ENCODE results near the gene CTXND2. TPM values are rescaled to one million over a fixed set of nuclear protein-coding genes. Genes with fewer than 3 reads are reported as not detected.
"Not testable (repeated sequence)": the region's sequence is repeated elsewhere in the genome, so short reads cannot be mapped to it uniquely, and the experiment has no call there.

CTXND2 gene
- total and polyA plus RNA-seq, 2 of the 13 experiments (the other 11 are each of a cell fraction or from before 2014, with no cell fraction given), result not detected

GRCh38 chr1:150928775-150929174 is 41.8 kb downstream of the CTXND2 start:
- DNase-seq (ENCODE audit: low spot score); H3K27ac ChIP-seq (ENCODE audit: extremely low read length, insufficient read depth, low read length); ATAC-seq; FAIRE-seq; H3K4me3 ChIP-seq (replicated peaks in 1 of 3; ENCODE audit: insufficient read depth in 1 of 3, low read depth in 2 of 3, low read length in 3 of 3); H4K20me1 ChIP-seq (ENCODE audit: insufficient read depth, low read length); H3K27me3 ChIP-seq (ENCODE audit: control insufficient read depth in 1 of 2, insufficient read depth in 2 of 2, low read length in 2 of 2); H2AFZ ChIP-seq (ENCODE audit: low read length); in situ Hi-C loops (cut with HindIII; ENCODE audit: extremely low pct_ligation_motif_present, low pct_unique_long_range_greater_than_20kb); H3K4me2 ChIP-seq (ENCODE audit: low read depth, low read length); CTCF ChIA-PET (ENCODE audit: low intra/inter-chr PET ratio, low total read pairs); BruUV-seq (replicated peaks); H3K9ac ChIP-seq (ENCODE audit: insufficient read depth, low read depth, low read length); H3K9me3 ChIP-seq (ENCODE audit: low read length): not testable (repeated sequence)
- 97% methylated on average over 6 of the region's 6 CpGs for WGBS (ENCODE audit: low lambda C conversion rate)
- Histone ChIP-seq H3K79me2 (ENCODE audit: insufficient read depth, low read length) (peaks cover 17% of the 10 kb centered on the region), H3K36me3 (replicated peaks in 1 of 2; ENCODE audit: control insufficient read depth in 1 of 2, insufficient read depth in 2 of 2, low read length in 2 of 2) (peaks cover 4 to 32% of the 10 kb centered on the region in 2 experiments; a peak in 4 of 5 replicates), H3K4me1 (ENCODE audit: insufficient read depth, low read length) (peaks cover 15% of the 10 kb centered on the region)
- POLR2A ChIA-PET, result interaction anchor here (3.9 kb wide), 1 partner anchor 42 kb away, joined by 15 read pairs; no protein-coding TSS in a partner anchor
- intact Hi-C loops (cut with micrococcal nuclease; ENCODE audit: unreplicated experiment), result loop anchor here (10.0 kb wide), 1 partner anchor 104 kb away; no protein-coding TSS in a partner anchor

DNA sequence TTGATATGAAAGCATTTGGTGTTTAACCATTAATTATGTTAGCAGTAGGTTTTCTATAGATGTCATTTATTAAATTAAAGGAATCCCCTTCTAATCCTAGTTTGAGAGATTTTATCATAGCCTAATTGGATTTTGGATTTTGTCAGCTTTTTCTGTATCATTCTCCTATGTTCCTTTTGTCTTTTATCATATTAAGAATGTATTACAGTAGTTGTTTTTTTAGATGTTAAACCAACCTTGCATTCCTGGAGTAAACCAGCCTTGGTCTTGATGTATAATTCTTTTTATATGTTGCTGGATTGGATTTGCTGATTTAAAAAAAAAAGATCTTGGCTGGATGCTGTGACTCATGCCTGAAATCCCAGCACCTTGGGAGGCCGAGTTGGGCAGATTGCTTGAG is 44.8 kb downstream of the CTXND2 start:
- TF ChIP-seq ZNF143 (CRISPR knock-in tag; IDR thresholded peaks at IDR 0.05) (no peak), ZNF317 (CRISPR knock-in tag; IDR thresholded peaks at IDR 0.05) (no peak), CHCHD3 (CRISPR knock-in tag; IDR thresholded peaks at IDR 0.05) (no peak), ZNF589 (CRISPR knock-in tag; conservative IDR thresholded peaks at IDR 0.05) (no peak), CERS6 (CRISPR knock-in tag; IDR thresholded peaks at IDR 0.05) (no peak), FLYWCH1 (CRISPR knock-in tag; IDR thresholded peaks at IDR 0.05) (no peak), NCOA5 (CRISPR knock-in tag; IDR thresholded peaks at IDR 0.05) (no peak), NPAS2 (CRISPR knock-in tag; IDR thresholded peaks at IDR 0.05; ENCODE audit: borderline replicate concordance) (no peak), ZSCAN29 (CRISPR knock-in tag; conservative IDR thresholded peaks at IDR 0.05) (no peak), RBAK (CRISPR knock-in tag; IDR thresholded peaks at IDR 0.05) (no peak), ZNF749 (CRISPR knock-in tag; IDR thresholded peaks at IDR 0.05; ENCODE audit: borderline replicate concordance) (no peak)
- ChIA-PET CTCF (ENCODE audit: low intra/inter-chr PET ratio, low total read pairs) (no interaction called here), POLR2A (no interaction called here)
- Histone ChIP-seq H4K20me1 (ENCODE audit: insufficient read depth, low read length) (no peaks in the 10 kb centered on the region), H2AFZ (ENCODE audit: low read length) (no peak overlapping the region), H3K79me2 (ENCODE audit: insufficient read depth, low read length) (peaks cover 15% of the 10 kb centered on the region), H3K27ac (ENCODE audit: extremely low read length, insufficient read depth, low read length) (no peak overlapping the region), H3K4me3 (replicated peaks in 1 of 3; ENCODE audit: insufficient read depth in 1 of 3, low read depth in 2 of 3, low read length in 3 of 3) (no peak overlapping the region), H3K36me3 (replicated peaks in 1 of 2; ENCODE audit: control insufficient read depth in 1 of 2, insufficient read depth in 2 of 2, low read length in 2 of 2) (peaks cover 4 to 47% of the 10 kb centered on the region in 2 experiments; a peak in 4 of 5 replicates), H3K9ac (ENCODE audit: insufficient read depth, low read depth, low read length) (no peak overlapping the region), H3K27me3 (ENCODE audit: control insufficient read depth in 1 of 2, insufficient read depth in 2 of 2, low read length in 2 of 2) (no peaks in the 10 kb centered on the region), H3K4me1 (ENCODE audit: insufficient read depth, low read length) (peaks cover 15% of the 10 kb centered on the region), H3K9me3 (ENCODE audit: low read length) (no peaks in the 10 kb centered on the region; the same call in 1 of the 2 replicates), H3K4me2 (ENCODE audit: low read depth, low read length) (no peak overlapping the region)
- no peak for DNase-seq (ENCODE audit: low spot score)
- ATAC-seq, result no peak
- 100% methylated on average over 1 of the region's 1 CpG for WGBS (ENCODE audit: low lambda C conversion rate)
- no peak for FAIRE-seq
- BruUV-seq (replicated peaks), result no TSS peak
- in situ Hi-C loops (cut with HindIII; ENCODE audit: extremely low pct_ligation_motif_present, low pct_unique_long_range_greater_than_20kb), result no loop called here
- intact Hi-C loops (cut with micrococcal nuclease; ENCODE audit: unreplicated experiment), result no loop called here
